Endometrium (tissue), 2 donors: ENCODE data around the gene OXCT2.
"Not testable (repeated sequence)": the region's sequence is repeated elsewhere in the genome, so short reads cannot be mapped to it uniquely, and the experiment has no call there.

ENCODE experiments used
- FAIRE-seq: peaks from 2 replicates; lab custom pipeline; 2012; peaks lifted over from hg19 to GRCh38; lab: Jason Lieb, UNC
- donor health status: control.
- donor health status: control.

The OXCT2 gene

GRCh38 chr1:39787468-39787867, 16.3 kb upstream of the OXCT2 start:
- FAIRE-seq: no peak

- not testable (repeated sequence) for FAIRE-seq
Observed at GRCh38 chr1:39787108-39787375, 15.9 kb upstream of the OXCT2 start.

GRCh38 chr1:39786303-39787107, 15.4 kb upstream of the OXCT2 start:
- not testable (repeated sequence) for FAIRE-seq

GRCh38 chr1:39782685-39783084, 11.5 kb upstream of the OXCT2 start:
- FAIRE-seq: not testable (repeated sequence)

- no peak for FAIRE-seq
Observed at GRCh38 chr1:39782103-39782502, 11.0 kb upstream of the OXCT2 start.

GRCh38 chr1:39781349-39781715, 10.2 kb upstream of the OXCT2 start:
- no peak for FAIRE-seq

- FAIRE-seq: no peak
Observed at GRCh38 chr1:39779821-39780220, 8.7 kb upstream of the OXCT2 start.

GRCh38 chr1:39779137-39779536, 8.0 kb upstream of the OXCT2 start:
- FAIRE-seq: no peak

- not testable (repeated sequence) for FAIRE-seq
Observed at GRCh38 chr1:39778463-39779099, 7.4 kb upstream of the OXCT2 start.

GRCh38 chr1:39777896-39778295, 6.7 kb upstream of the OXCT2 start:
- not testable (repeated sequence) for FAIRE-seq

GRCh38 chr1:39777306-39777705, 6.2 kb upstream of the OXCT2 start:
- FAIRE-seq: no peak

- no peak for FAIRE-seq
Observed at GRCh38 chr1:39776886-39777285, 5.7 kb upstream of the OXCT2 start.

- FAIRE-seq: no peak
Observed at GRCh38 chr1:39776400-39776713, 5.2 kb upstream of the OXCT2 start.

GRCh38 chr1:39775676-39776399, 4.7 kb upstream of the OXCT2 start:
- FAIRE-seq: not testable (repeated sequence)

- FAIRE-seq: not testable (repeated sequence)
Observed at GRCh38 chr1:39775141-39775540, 4.0 kb upstream of the OXCT2 start.

- not testable (repeated sequence) for FAIRE-seq
Observed at GRCh38 chr1:39773369-39773979, 2.3 kb upstream of the OXCT2 start.

GRCh38 chr1:39770100-39771021, 787 bp downstream of the OXCT2 start:
- FAIRE-seq: not testable (repeated sequence)

- not testable (repeated sequence) for FAIRE-seq
Observed at GRCh38 chr1:39769502-39769901, 1.6 kb downstream of the OXCT2 start.

- FAIRE-seq: not testable (repeated sequence)
Observed at GRCh38 chr1:39766466-39766865, 4.7 kb downstream of the OXCT2 start.

GRCh38 chr1:39764512-39764911, 6.6 kb downstream of the OXCT2 start:
- FAIRE-seq: not testable (repeated sequence)

GRCh38 chr1:39763619-39764374, 7.4 kb downstream of the OXCT2 start:
- FAIRE-seq: not testable (repeated sequence)
